AG09319 (cell line): ENCODE results near the gene PCNX3.

ENCODE experiments used
- DNase-seq: peaks from one replicate; pipeline ENCODE4 v3.0.0-alpha.2; 2010; ENCODE audit warnings: low read depth; ENCODE audit errors: extremely low read depth
- CTCF ChIP-seq: IDR thresholded peaks from 2 replicates; pipeline ENCODE4 v1.5.1; 2011; ENCODE audit warnings: low read depth, mild to moderate bottlenecking, inconsistent platforms, low read length, moderate library complexity

The PCNX3 gene

GRCh38 chr11:65583589-65583988, 32.0 kb upstream of the PCNX3 start:
- no peak for TF ChIP-seq CTCF
- no peak for DNase-seq

GRCh38 chr11:65584106-65584505, 31.5 kb upstream of the PCNX3 start:
- no peak for TF ChIP-seq CTCF
- DNase-seq, result no peak

GRCh38 chr11:65584723-65585171, 30.8 kb upstream of the PCNX3 start:
- DNase-seq, result no peak
- no peak for TF ChIP-seq CTCF

GRCh38 chr11:65585396-65586246, 30.0 kb upstream of the PCNX3 start:
- DNase-seq, result no peak
- TF ChIP-seq CTCF, result no peak

- no peak for TF ChIP-seq CTCF
- DNase-seq, result no peak
These were observed 29.3 kb upstream of the PCNX3 start for GRCh38 chr11:65586247-65586630.

- no peak for TF ChIP-seq CTCF
- DNase-seq, result peak; percentile 64
These were observed 28.9 kb upstream of the PCNX3 start for GRCh38 chr11:65586676-65587075.

GRCh38 chr11:65588199-65589054, 27.1 kb upstream of the PCNX3 start:
- peak; percentile 33 for TF ChIP-seq CTCF

More at GRCh38 chr11:65588199-65589054, 27.1 kb upstream of the PCNX3 start:
- no peak for DNase-seq
